GM18511 (cell line): Measurements from ENCODE around the gene NUP153.
"Not testable (repeated sequence)": the region's sequence is repeated elsewhere in the genome, so short reads cannot be mapped to it uniquely, and the experiment has no call there.

Experiments
- ATAC-seq: cut with Tn5 transposase; IDR thresholded peaks from one replicate; pipeline ENCODE4 v1.9.1; 2021; ENCODE audit warnings: mild to moderate bottlenecking, moderate library complexity; ENCODE audit not compliant: unreplicated experiment

The NUP153 gene

GRCh38 chr6:17714879-17715851 lies 8.4 kb upstream of the NUP153 start:
- peak; percentile 86 for ATAC-seq

- no peak for ATAC-seq
Observed at GRCh38 chr6:17714177-17714576, 7.5 kb upstream of the NUP153 start.

- no peak for ATAC-seq
Observed at GRCh38 chr6:17712576-17712975, 5.9 kb upstream of the NUP153 start.

- no peak for ATAC-seq
Observed at GRCh38 chr6:17710331-17710730, 3.6 kb upstream of the NUP153 start.

- no peak for ATAC-seq
Observed at GRCh38 chr6:17709476-17709875, 2.8 kb upstream of the NUP153 start.

- not testable (repeated sequence) for ATAC-seq
Observed at GRCh38 chr6:17708035-17708434, 1.3 kb upstream of the NUP153 start.

- no peak for ATAC-seq
Observed at GRCh38 chr6:17707371-17707651, 586 bp upstream of the NUP153 start.

GRCh38 chr6:17705778-17706579 lies 746 bp downstream of the NUP153 start:
- peak; percentile 59 for ATAC-seq

- no peak for ATAC-seq
Observed at GRCh38 chr6:17705428-17705777, 1.3 kb downstream of the NUP153 start.

GRCh38 chr6:17703256-17703694 lies 3.5 kb downstream of the NUP153 start:
- no peak for ATAC-seq

- ATAC-seq: no peak
Observed at GRCh38 chr6:17700421-17701416, 6.0 kb downstream of the NUP153 start.

- ATAC-seq: no peak
Observed at GRCh38 chr6:17691925-17692538, 14.7 kb downstream of the NUP153 start.

- ATAC-seq: no peak
Observed at GRCh38 chr6:17688481-17688880, 18.2 kb downstream of the NUP153 start.

- no peak for ATAC-seq
Observed at GRCh38 chr6:17687136-17687535, 19.6 kb downstream of the NUP153 start.

- ATAC-seq: no peak
Observed at GRCh38 chr6:17684134-17684533, 22.6 kb downstream of the NUP153 start.

GRCh38 chr6:17683428-17683827 lies 23.3 kb downstream of the NUP153 start:
- ATAC-seq: no peak

GRCh38 chr6:17679726-17680125 lies 27.0 kb downstream of the NUP153 start:
- ATAC-seq: no peak

GRCh38 chr6:17677602-17678001 lies 29.1 kb downstream of the NUP153 start:
- ATAC-seq: no peak

- ATAC-seq: no peak
Observed at GRCh38 chr6:17673543-17674254, 33.0 kb downstream of the NUP153 start.
